ENCODE data around the gene ANKRD44.

The ANKRD44 gene

GRCh38 chr2:197205585-197206215 is 104.9 kb downstream of the ANKRD44 start:
- peak; percentile 82 to 87 for ATAC-seq

GRCh38 chr2:197204519-197205250 is 105.9 kb downstream of the ANKRD44 start:
- no peak for ATAC-seq

GRCh38 chr2:197201874-197202273 is 108.7 kb downstream of the ANKRD44 start:
- ATAC-seq: no peak

- ATAC-seq: no peak
Observed at GRCh38 chr2:197200762-197201058, 109.9 kb downstream of the ANKRD44 start.

GRCh38 chr2:197200051-197200761 is 110.4 kb downstream of the ANKRD44 start:
- no peak for ATAC-seq

GRCh38 chr2:197198890-197199289 is 111.7 kb downstream of the ANKRD44 start:
- peak; percentile 96 to 97 for ATAC-seq

GRCh38 chr2:197197895-197198311 is 112.7 kb downstream of the ANKRD44 start:
- no peak for ATAC-seq

- ATAC-seq: peak; percentile 6 to 14
Observed at GRCh38 chr2:197196541-197197180, 113.9 kb downstream of the ANKRD44 start.

GRCh38 chr2:197195518-197195917 is 115.1 kb downstream of the ANKRD44 start:
- ATAC-seq: no peak

GRCh38 chr2:197191940-197192322 is 118.6 kb downstream of the ANKRD44 start:
- peak; percentile 57 to 70 for ATAC-seq

GRCh38 chr2:197191177-197191939 is 119.2 kb downstream of the ANKRD44 start:
- ATAC-seq: peak in 1 of 2 donors; percentile 50

- ATAC-seq: no peak
Observed at GRCh38 chr2:197190100-197190432, 120.5 kb downstream of the ANKRD44 start.

- no peak for ATAC-seq
Observed at GRCh38 chr2:197189426-197190099, 121.0 kb downstream of the ANKRD44 start.

- ATAC-seq: no peak
Observed at GRCh38 chr2:197185676-197186075, 124.9 kb downstream of the ANKRD44 start.

GRCh38 chr2:197184959-197185586 is 125.5 kb downstream of the ANKRD44 start:
- ATAC-seq: no peak

- ATAC-seq: peak in 1 of 2 donors; percentile 43
Observed at GRCh38 chr2:197183355-197183754, 127.2 kb downstream of the ANKRD44 start.

GRCh38 chr2:197182668-197183067 is 127.9 kb downstream of the ANKRD44 start:
- ATAC-seq: no peak

GRCh38 chr2:197181491-197181890 is 129.1 kb downstream of the ANKRD44 start:
- ATAC-seq: no peak

- no peak for ATAC-seq
Observed at GRCh38 chr2:197179744-197180498, 130.7 kb downstream of the ANKRD44 start.

- ATAC-seq: no peak
Observed at GRCh38 chr2:197176522-197176921, 134.1 kb downstream of the ANKRD44 start.

- ATAC-seq: no peak
Observed at GRCh38 chr2:197174539-197175094, 136.0 kb downstream of the ANKRD44 start.

Data from activated CD4-positive, CD25-positive, alpha-beta regulatory T cell treated with anti-CD3 and anti-CD28 coated beads, Interleukin-2, amount 50 U/mL, for 24 hours (primary cell).